Thyroid gland (tissue), 4 donors: ENCODE measurements around the gene LRRK2.

Experiments
- POLR2A ChIP-seq, 2 donors: fragments of 450-650 bp; IDR thresholded peaks; one replicate each; pipeline ENCODE4 v1.6.1; 2017; ENCODE audit warnings: antibody characterized with exemption in 2 of 2, mild to moderate bottlenecking in 2 of 2, moderate library complexity in 1 of 2
- TF ChIP-seq, protein P1 (sequence below), 6 experiments: fragments of 200-600 bp in 3 of 6; fragments of 450-650 bp in 3 of 6; sonication (generic) in 3 of 6; IDR thresholded peaks; one replicate each; pipeline ENCODE4 v1.5.1; 2016 to 2019; ENCODE audit warnings: antibody characterized with exemption in 6 of 6, mild to moderate bottlenecking in 2 of 6, inconsistent platforms in 1 of 6, moderate library complexity in 1 of 6

GRCh38 chr12:40240779-40241178, 16.0 kb downstream of the LRRK2 start:
- TF ChIP-seq, protein P1, sequence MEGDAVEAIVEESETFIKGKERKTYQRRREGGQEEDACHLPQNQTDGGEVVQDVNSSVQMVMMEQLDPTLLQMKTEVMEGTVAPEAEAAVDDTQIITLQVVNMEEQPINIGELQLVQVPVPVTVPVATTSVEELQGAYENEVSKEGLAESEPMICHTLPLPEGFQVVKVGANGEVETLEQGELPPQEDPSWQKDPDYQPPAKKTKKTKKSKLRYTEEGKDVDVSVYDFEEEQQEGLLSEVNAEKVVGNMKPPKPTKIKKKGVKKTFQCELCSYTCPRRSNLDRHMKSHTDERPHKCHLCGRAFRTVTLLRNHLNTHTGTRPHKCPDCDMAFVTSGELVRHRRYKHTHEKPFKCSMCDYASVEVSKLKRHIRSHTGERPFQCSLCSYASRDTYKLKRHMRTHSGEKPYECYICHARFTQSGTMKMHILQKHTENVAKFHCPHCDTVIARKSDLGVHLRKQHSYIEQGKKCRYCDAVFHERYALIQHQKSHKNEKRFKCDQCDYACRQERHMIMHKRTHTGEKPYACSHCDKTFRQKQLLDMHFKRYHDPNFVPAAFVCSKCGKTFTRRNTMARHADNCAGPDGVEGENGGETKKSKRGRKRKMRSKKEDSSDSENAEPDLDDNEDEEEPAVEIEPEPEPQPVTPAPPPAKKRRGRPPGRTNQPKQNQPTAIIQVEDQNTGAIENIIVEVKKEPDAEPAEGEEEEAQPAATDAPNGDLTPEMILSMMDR (IDR thresholded peaks at IDR 0.05) = no peak
- TF ChIP-seq POLR2A (IDR thresholded peaks at IDR 0.05) = no peak
